Neural progenitor cell (in vitro differentiated cells): ENCODE results near the gene RREB1.

Source experiments
- EZH2 ChIP-seq: fragments of 200-600 bp; sonication (generic); IDR thresholded peaks from 2 replicates; pipeline ENCODE4 v1.6.1; 2017; ENCODE audit warnings: antibody characterized with exemption, mild to moderate bottlenecking, moderate library complexity
- EZH2phosphoT487 ChIP-seq: fragments of 200-600 bp; sonication (generic); IDR thresholded peaks from 2 replicates; pipeline ENCODE4 v1.6.1; 2017; ENCODE audit warnings: antibody characterized with exemption
- TF ChIP-seq, protein P1 (sequence below): fragments of 200-600 bp; sonication (generic); IDR thresholded peaks from 2 replicates; pipeline ENCODE4 v1.5.1; 2017; ENCODE audit warnings: antibody characterized with exemption, mild to moderate bottlenecking

DNA sequence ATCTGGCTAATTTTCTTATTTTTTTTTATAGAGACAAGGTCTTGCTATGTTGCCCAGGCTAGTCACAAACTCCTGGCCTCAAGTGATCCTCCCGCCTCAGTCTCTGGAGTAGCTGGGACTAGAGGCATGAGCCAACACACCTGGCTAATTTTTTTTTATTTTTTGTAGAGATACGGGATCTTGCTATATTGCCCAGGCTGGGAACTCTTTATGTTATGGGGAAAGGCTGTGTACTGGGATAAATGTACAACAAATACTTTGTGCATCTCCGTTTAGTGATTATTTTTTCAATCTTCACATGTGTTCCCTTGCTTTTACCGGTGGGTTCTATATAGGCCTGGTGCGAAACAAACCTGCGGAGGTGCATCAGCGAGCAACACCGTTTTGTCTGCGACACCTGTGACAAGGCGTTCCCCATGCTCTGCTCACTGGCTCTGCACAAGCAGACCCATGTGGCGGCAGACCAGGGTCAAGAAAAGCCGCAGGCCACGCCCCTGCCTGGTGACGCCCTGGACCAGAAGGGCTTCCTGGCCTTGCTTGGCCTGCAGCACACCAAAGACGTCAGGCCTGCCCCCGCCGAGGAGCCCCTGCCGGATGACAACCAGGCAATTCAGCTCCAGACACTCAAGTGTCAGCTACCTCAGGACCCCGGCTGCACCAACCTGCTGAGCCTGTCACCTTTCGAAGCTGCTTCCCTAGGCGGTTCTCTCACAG, 121.1 kb downstream of the RREB1 start:
- TF ChIP-seq, protein P1, sequence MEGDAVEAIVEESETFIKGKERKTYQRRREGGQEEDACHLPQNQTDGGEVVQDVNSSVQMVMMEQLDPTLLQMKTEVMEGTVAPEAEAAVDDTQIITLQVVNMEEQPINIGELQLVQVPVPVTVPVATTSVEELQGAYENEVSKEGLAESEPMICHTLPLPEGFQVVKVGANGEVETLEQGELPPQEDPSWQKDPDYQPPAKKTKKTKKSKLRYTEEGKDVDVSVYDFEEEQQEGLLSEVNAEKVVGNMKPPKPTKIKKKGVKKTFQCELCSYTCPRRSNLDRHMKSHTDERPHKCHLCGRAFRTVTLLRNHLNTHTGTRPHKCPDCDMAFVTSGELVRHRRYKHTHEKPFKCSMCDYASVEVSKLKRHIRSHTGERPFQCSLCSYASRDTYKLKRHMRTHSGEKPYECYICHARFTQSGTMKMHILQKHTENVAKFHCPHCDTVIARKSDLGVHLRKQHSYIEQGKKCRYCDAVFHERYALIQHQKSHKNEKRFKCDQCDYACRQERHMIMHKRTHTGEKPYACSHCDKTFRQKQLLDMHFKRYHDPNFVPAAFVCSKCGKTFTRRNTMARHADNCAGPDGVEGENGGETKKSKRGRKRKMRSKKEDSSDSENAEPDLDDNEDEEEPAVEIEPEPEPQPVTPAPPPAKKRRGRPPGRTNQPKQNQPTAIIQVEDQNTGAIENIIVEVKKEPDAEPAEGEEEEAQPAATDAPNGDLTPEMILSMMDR: no peak
- TF ChIP-seq EZH2: no peak
- no peak for TF ChIP-seq EZH2phosphoT487
